HepG2 (cell line): ENCODE measurements around the gene SLC39A2. TPM values are rescaled to one million over a fixed set of nuclear protein-coding genes. Genes with fewer than 3 reads are reported as not detected.

Experiments used
- ATAD3A ChIP-seq: sonication (generic); formaldehyde crosslinking; IDR thresholded peaks from 2 replicates; pipeline ENCODE4 v1.4.0; 2020; ENCODE audit warnings: missing genetic modification reagents
- ATF1 ChIP-seq: IDR thresholded peaks from 2 replicates; pipeline ENCODE4 v1.6.1; 2016; ENCODE audit warnings: mild to moderate bottlenecking, control low read depth
- ATF5 ChIP-seq: sonication (generic); formaldehyde crosslinking; IDR thresholded peaks from 2 replicates; pipeline ENCODE4 v1.4.0; 2020; ENCODE audit warnings: mild to moderate bottlenecking, low read depth, missing genetic modification reagents
- CEBPB ChIP-seq: IDR thresholded peaks from 2 replicates; pipeline ENCODE4 v1.6.1; 2011; ENCODE audit warnings: low read depth, low read length, improper control_type of control experiment, borderline replicate concordance
- CHCHD3 ChIP-seq: sonication (generic); formaldehyde crosslinking; IDR thresholded peaks from 2 replicates; pipeline ENCODE4 v1.8.0; 2022; ENCODE audit warnings: mild to moderate bottlenecking, missing genetic modification reagents, moderate library complexity
- CSRNP1 ChIP-seq: sonication (generic); formaldehyde crosslinking; IDR thresholded peaks from 2 replicates; pipeline ENCODE4 v1.8.1; 2023; ENCODE audit warnings: mild to moderate bottlenecking, missing genetic modification reagents
- ETV5 ChIP-seq: IDR thresholded peaks from 2 replicates; pipeline ENCODE4 v1.6.1; 2018; ENCODE audit warnings: missing biosample characterization, missing genetic modification reagents, inconsistent platforms, borderline replicate concordance
- FOSL2 ChIP-seq: sonication (generic); formaldehyde crosslinking; IDR thresholded peaks from 2 replicates; pipeline ENCODE4 v1.4.0; 2020; ENCODE audit warnings: missing genetic modification reagents
- FOXP1 ChIP-seq, 2 experiments: fragments of 450-650 bp in 1 of 2; IDR thresholded peaks; 2 replicates each; pipeline ENCODE4 v1.6.1; 2017 to 2018; ENCODE audit warnings: antibody characterized with exemption in 1 of 2
- IRF2 ChIP-seq: IDR thresholded peaks from 2 replicates; pipeline ENCODE4 v1.6.1; 2018; ENCODE audit warnings: missing genetic modification reagents, missing compliant biosample characterization
- JUN ChIP-seq: sonication (generic); formaldehyde crosslinking; IDR thresholded peaks from 2 replicates; pipeline ENCODE4 v1.4.0; 2020; ENCODE audit warnings: mild to moderate bottlenecking, missing genetic modification reagents
- KLF12 ChIP-seq: sonication (generic); formaldehyde crosslinking; IDR thresholded peaks from 2 replicates; pipeline ENCODE4 v1.4.0; 2020; ENCODE audit warnings: missing genetic modification reagents, borderline replicate concordance
- MLLT10 ChIP-seq: sonication (generic); formaldehyde crosslinking; IDR thresholded peaks from 2 replicates; pipeline ENCODE4 v1.4.0; 2020; ENCODE audit warnings: missing genetic modification reagents
- MYNN ChIP-seq: sonication (generic); formaldehyde crosslinking; IDR thresholded peaks from 2 replicates; pipeline ENCODE4 v1.4.0; 2020; ENCODE audit warnings: mild to moderate bottlenecking, low read depth, missing genetic modification reagents
- NR0B2 ChIP-seq: sonication (generic); formaldehyde crosslinking; IDR thresholded peaks from 2 replicates; pipeline ENCODE4 v1.4.0; 2020; ENCODE audit warnings: mild to moderate bottlenecking, missing genetic modification reagents
- NR1H2 ChIP-seq: sonication (generic); formaldehyde crosslinking; IDR thresholded peaks from 2 replicates; pipeline ENCODE4 v1.8.1; 2022; ENCODE audit warnings: low read depth, missing genetic modification reagents, borderline replicate concordance
- PRMT3 ChIP-seq: sonication (generic); formaldehyde crosslinking; IDR thresholded peaks from 2 replicates; pipeline ENCODE4 v1.8.1; 2022; ENCODE audit warnings: low read depth, mild to moderate bottlenecking, moderate library complexity, missing genetic modification reagents, borderline replicate concordance
- SMARCE1 ChIP-seq: fragments of 450-650 bp; IDR thresholded peaks from 2 replicates; pipeline ENCODE4 v1.6.1; 2017; ENCODE audit warnings: borderline replicate concordance
- ZBTB8A ChIP-seq: sonication (generic); formaldehyde crosslinking; IDR thresholded peaks from 2 replicates; pipeline ENCODE4 v1.4.0; 2020; ENCODE audit warnings: mild to moderate bottlenecking, low read depth, missing genetic modification reagents, borderline replicate concordance
- ZFP82 ChIP-seq: sonication (generic); formaldehyde crosslinking; IDR thresholded peaks from 2 replicates; pipeline ENCODE4 v1.5.1; 2020; ENCODE audit warnings: mild to moderate bottlenecking, missing genetic modification reagents, borderline replicate concordance
- ZNF30 ChIP-seq: sonication (generic); formaldehyde crosslinking; IDR thresholded peaks from 2 replicates; pipeline ENCODE4 v1.5.0; 2020; ENCODE audit warnings: mild to moderate bottlenecking, missing genetic modification reagents
- ZNF512 ChIP-seq: sonication (generic); formaldehyde crosslinking; IDR thresholded peaks from 2 replicates; pipeline ENCODE4 v1.4.0; 2020; ENCODE audit warnings: mild to moderate bottlenecking, missing genetic modification reagents
- ZNF563 ChIP-seq: sonication (generic); formaldehyde crosslinking; IDR thresholded peaks from 2 replicates; pipeline ENCODE4 v1.8.0; 2022; ENCODE audit warnings: mild to moderate bottlenecking, moderate library complexity, missing genetic modification reagents
- ZNF572 ChIP-seq: sonication (generic); formaldehyde crosslinking; IDR thresholded peaks from 2 replicates; pipeline ENCODE4 v1.5.1; 2020; ENCODE audit warnings: mild to moderate bottlenecking, missing genetic modification reagents
- ZNF660 ChIP-seq: sonication (generic); formaldehyde crosslinking; IDR thresholded peaks from 2 replicates; pipeline ENCODE4 v1.5.1; 2020; ENCODE audit warnings: mild to moderate bottlenecking, low read depth, missing genetic modification reagents, borderline replicate concordance
- ZNF800 ChIP-seq: sonication (generic); formaldehyde crosslinking; IDR thresholded peaks from 2 replicates; pipeline ENCODE4 v1.4.0; 2020; ENCODE audit warnings: missing genetic modification reagents
- polyA plus RNA-seq, 8 experiments: library from polyadenylated mRNA; depleted of rRNA in 3 of 8; stranded (reverse) in 7 of 8; unstranded in 1 of 8; fragments of >200 nt; fragmentation: Illumina TruSeq in 4 of 8; extraction: Trizol in 4 of 8; gene quantifications; 2 replicates each; pipeline versions ENCODE4 v1.2.1 to v1.2.3, GENCODE V29; 2011 to 2016; ENCODE audit warnings: low read depth in 4 of 8, missing spikeins in 1 of 8, mixed read lengths in 1 of 8; ENCODE audit not compliant: insufficient read depth in 1 of 8
- total RNA-seq, 5 experiments: library from RNA; depleted of rRNA; stranded (reverse); fragments of >200 nt; fragmentation: Illumina TruSeq; extraction: Trizol; gene quantifications; 2 replicates each; pipeline ENCODE4 v1.2.3, GENCODE V29; 2016; ENCODE audit warnings: low read depth in 1 of 5

Gene SLC39A2
- total and polyA plus RNA-seq, 2 of the 13 experiments (the other 11 are each of a cell fraction or from before 2014, with no cell fraction given) = 0.08 to 0.11 TPM

- no peak for TF ChIP-seq KLF12 (CRISPR knock-in tag)
- no peak for TF ChIP-seq CSRNP1 (CRISPR knock-in tag)
- no peak for TF ChIP-seq ATAD3A
- TF ChIP-seq ETV5 (CRISPR knock-in tag) = peak; percentile 52; the same call in 1 of the 2 replicates
- TF ChIP-seq ZFP82 (CRISPR knock-in tag) = no peak
- TF ChIP-seq ZNF512 (CRISPR knock-in tag) = peak; percentile 94
- no peak for TF ChIP-seq ZBTB8A
- no peak for TF ChIP-seq NR0B2 (CRISPR knock-in tag)
- no peak for TF ChIP-seq JUN (CRISPR knock-in tag)
- TF ChIP-seq FOSL2 (CRISPR knock-in tag) = 0 out of 2 replicates have a peak, but pooled peaks have one; percentile 25
- TF ChIP-seq FOXP1 (IDR thresholded peaks at IDR 0.05) = no peak
- no peak for TF ChIP-seq FOXP1 (CRISPR knock-in tag; IDR thresholded peaks at IDR 0.05)
- no peak for TF ChIP-seq CHCHD3
- TF ChIP-seq NR1H2 (CRISPR knock-in tag) = no peak
- TF ChIP-seq MLLT10 (CRISPR knock-in tag) = no peak
- no peak for TF ChIP-seq ZNF563 (CRISPR knock-in tag)
- TF ChIP-seq ATF1 (CRISPR knock-in tag) = no peak
- no peak for TF ChIP-seq ZNF800
- TF ChIP-seq MYNN (CRISPR knock-in tag) = no peak
- no peak for TF ChIP-seq SMARCE1
- TF ChIP-seq ZNF660 (CRISPR knock-in tag) = no peak
- no peak for TF ChIP-seq PRMT3 (CRISPR knock-in tag)
- no peak for TF ChIP-seq ZNF572
- TF ChIP-seq ATF5 = no peak
- TF ChIP-seq CEBPB = no peak
- TF ChIP-seq IRF2 = peak; percentile 92
- TF ChIP-seq ZNF30 (CRISPR knock-in tag) = no peak
Observed at GRCh38 chr14:21014761-21015190, 15.7 kb downstream of the SLC39A2 start (continued).
